WTC11 (cell line): ENCODE data around the gene XPOT. TPM values are rescaled to one million over a fixed set of nuclear protein-coding genes. Genes with fewer than 3 reads are reported as not detected.

ENCODE experiments used
- ATAC-seq: fragments of 200-7000 bp; cut with Tn5 transposase; 2 replicates; pipeline ENCODE4 v1.10.0; 2021; ENCODE audit warnings: mild to moderate bottlenecking, moderate library complexity
- CTCF ChIA-PET: fragments of 300-600 bp; sonication (Branson Sonifier 250); formaldehyde crosslinking; loops from one replicate; lab custom pipeline; 2021; ENCODE audit warnings: antibody characterized with exemption; lab: Charles Lee
- POLR2A ChIA-PET: fragments of 350-600 bp; sonication (Branson Sonifier 250); formaldehyde crosslinking; loops from one replicate; lab custom pipeline; 2021; ENCODE audit warnings: antibody characterized with exemption; lab: Charles Lee
- DNase-seq: peaks from one replicate; pipeline ENCODE4 v3.0.0; 2021; ENCODE audit warnings: low spot score
- H3K27ac Mint-ChIP-seq: 2 replicates; pipeline ENCODE4 v1.8.0; 2021; ENCODE audit warnings: mixed read lengths
- H3K27me3 Mint-ChIP-seq: 2 replicates; pipeline ENCODE4 v1.8.0; 2021; ENCODE audit warnings: low read depth, mild to moderate bottlenecking, moderate library complexity, mixed read lengths
- H3K36me3 Mint-ChIP-seq: 2 replicates; pipeline ENCODE4 v1.8.0; 2021; ENCODE audit warnings: mixed read lengths
- H3K4me1 Mint-ChIP-seq: 2 replicates; pipeline ENCODE4 v1.8.0; 2022; ENCODE audit warnings: mixed read lengths
- H3K4me3 Mint-ChIP-seq: 2 replicates; pipeline ENCODE4 v1.8.0; 2021; ENCODE audit warnings: mild to moderate bottlenecking, moderate library complexity, mixed read lengths
- H3K9me3 Mint-ChIP-seq: 2 replicates; pipeline ENCODE4 v1.8.0; 2021; ENCODE audit warnings: mixed read lengths
- ARID4B ChIP-seq: sonication (generic); formaldehyde crosslinking; IDR thresholded peaks from 2 replicates; pipeline ENCODE4 v1.8.0; 2023; ENCODE audit warnings: missing genetic modification reagents, mild to moderate bottlenecking, borderline replicate concordance
- ATF1 ChIP-seq: sonication (generic); formaldehyde crosslinking; IDR thresholded peaks from 2 replicates; pipeline ENCODE4 v1.8.1; 2023; ENCODE audit warnings: mild to moderate bottlenecking, moderate library complexity, missing genetic modification reagents
- CBFB ChIP-seq: sonication (generic); formaldehyde crosslinking; IDR thresholded peaks from 2 replicates; pipeline ENCODE4 v1.8.1; 2022; ENCODE audit warnings: mild to moderate bottlenecking, low read depth, missing genetic modification reagents
- CREB1 ChIP-seq: sonication (generic); formaldehyde crosslinking; IDR thresholded peaks from 2 replicates; pipeline ENCODE4 v1.8.0; 2023; ENCODE audit warnings: mild to moderate bottlenecking, missing genetic modification reagents
- CREM ChIP-seq: sonication (generic); formaldehyde crosslinking; IDR thresholded peaks from 2 replicates; pipeline ENCODE4 v1.8.1; 2022; ENCODE audit warnings: mild to moderate bottlenecking, missing genetic modification reagents, moderate library complexity
- GABPB1 ChIP-seq: sonication (generic); formaldehyde crosslinking; IDR thresholded peaks from 2 replicates; pipeline ENCODE4 v1.8.1; 2023; ENCODE audit warnings: mild to moderate bottlenecking, missing genetic modification reagents
- HMGXB4 ChIP-seq: sonication (generic); formaldehyde crosslinking; IDR thresholded peaks from 2 replicates; pipeline ENCODE4 v1.8.1; 2023; ENCODE audit warnings: mild to moderate bottlenecking, moderate library complexity, missing genetic modification reagents
- NR1H2 ChIP-seq: sonication (generic); formaldehyde crosslinking; IDR thresholded peaks from 2 replicates; pipeline ENCODE4 v1.9.0; 2021; ENCODE audit warnings: mild to moderate bottlenecking, moderate library complexity, missing genetic modification reagents
- RELA ChIP-seq: sonication (generic); formaldehyde crosslinking; IDR thresholded peaks from 2 replicates; pipeline ENCODE4 v1.8.1; 2022; ENCODE audit warnings: missing genetic modification reagents, mild to moderate bottlenecking, borderline replicate concordance
- SMAD4 ChIP-seq: sonication (generic); formaldehyde crosslinking; IDR thresholded peaks from 2 replicates; pipeline ENCODE4 v1.8.0; 2022; ENCODE audit warnings: mild to moderate bottlenecking, missing genetic modification reagents
- TEAD1 ChIP-seq: sonication (generic); formaldehyde crosslinking; IDR thresholded peaks from 2 replicates; pipeline ENCODE4 v1.8.0; 2022; ENCODE audit warnings: mild to moderate bottlenecking, missing genetic modification reagents
- ZNF232 ChIP-seq: sonication (generic); formaldehyde crosslinking; IDR thresholded peaks from 2 replicates; pipeline ENCODE4 v1.8.0; 2022; ENCODE audit warnings: mild to moderate bottlenecking, missing genetic modification reagents
- ZNF396 ChIP-seq: fragments of 250-450 bp; sonication (Bioruptor Pico); IDR thresholded peaks from 2 replicates; pipeline ENCODE4 v1.8.0; 2021; ENCODE audit warnings: mild to moderate bottlenecking, moderate library complexity, borderline replicate concordance
- ZNF416 ChIP-seq: fragments of 250-450 bp; sonication (Bioruptor Pico); IDR thresholded peaks from 2 replicates; pipeline ENCODE4 v1.9.0; 2021; ENCODE audit warnings: mild to moderate bottlenecking, inconsistent platforms
- total RNA-seq: library from RNA; stranded (reverse); gene quantifications from 3 replicates; pipeline ENCODE4 v1.2.3, GENCODE V29; 2021
- TF ChIP-seq, protein P1 (sequence below): fragments of 250-450 bp; sonication (Bioruptor Pico); IDR thresholded peaks from 2 replicates; pipeline ENCODE4 v1.9.0; 2021; ENCODE audit warnings: mild to moderate bottlenecking
- TF ChIP-seq, protein P2 (sequence below): fragments of 250-450 bp; sonication (Bioruptor Pico); IDR thresholded peaks from 2 replicates; pipeline ENCODE4 v1.9.0; 2021; ENCODE audit warnings: mild to moderate bottlenecking, borderline replicate concordance

Gene XPOT
- total RNA-seq, 1 experiment from 2014 or later = 134 TPM

- H3K4me1 Mint-ChIP-seq = no peaks in the 10 kb centered on the region
- ChIA-PET CTCF (no interaction called here), POLR2A (no interaction called here)
- H3K9me3 Mint-ChIP-seq = no peaks in the 10 kb centered on the region
- peaks cover 45% of the 10 kb centered on the region for H3K36me3 Mint-ChIP-seq
- no peak for TF ChIP-seq GABPB1 (CRISPR knock-in tag)
- no peak for TF ChIP-seq ATF1 (CRISPR knock-in tag)
- no peak for ATAC-seq
- no peak for DNase-seq
- H3K27ac Mint-ChIP-seq = no peak overlapping the region
- H3K27me3 Mint-ChIP-seq = no peaks in the 10 kb centered on the region
- H3K4me3 Mint-ChIP-seq = no peak overlapping the region
Measured at GRCh38 chr12:64466178-64466577, 62.0 kb downstream of the XPOT start.

GRCh38 chr12:64468966-64469365 lies 64.8 kb downstream of the XPOT start:
- CTCF ChIA-PET = interaction anchor here (0.7 kb wide), 1 partner anchor 14 kb away, joined by 3 read pairs; no protein-coding TSS in a partner anchor

GRCh38 chr12:64469455-64470142 lies 65.4 kb downstream of the XPOT start:
- Mint-ChIP-seq H3K4me3 (no peak overlapping the region), H3K27me3 (no peaks in the 10 kb centered on the region), H3K27ac (no peak overlapping the region), H3K9me3 (0 out of 2 replicates have a peak, but pooled peaks cover 2% of the 10 kb centered on the region), H3K36me3 (peaks cover 45% of the 10 kb centered on the region), H3K4me1 (no peaks in the 10 kb centered on the region)
- ChIA-PET CTCF (interaction anchor here (0.7 kb wide), 1 partner anchor 15 kb away, joined by 3 read pairs; no protein-coding TSS in a partner anchor), POLR2A (no interaction called here)
- no peak for DNase-seq
- ATAC-seq = no peak
- TF ChIP-seq ZNF396 (CRISPR knock-in tag) = no peak
- TF ChIP-seq HMGXB4 (CRISPR knock-in tag) = no peak
- TF ChIP-seq, protein P1, sequence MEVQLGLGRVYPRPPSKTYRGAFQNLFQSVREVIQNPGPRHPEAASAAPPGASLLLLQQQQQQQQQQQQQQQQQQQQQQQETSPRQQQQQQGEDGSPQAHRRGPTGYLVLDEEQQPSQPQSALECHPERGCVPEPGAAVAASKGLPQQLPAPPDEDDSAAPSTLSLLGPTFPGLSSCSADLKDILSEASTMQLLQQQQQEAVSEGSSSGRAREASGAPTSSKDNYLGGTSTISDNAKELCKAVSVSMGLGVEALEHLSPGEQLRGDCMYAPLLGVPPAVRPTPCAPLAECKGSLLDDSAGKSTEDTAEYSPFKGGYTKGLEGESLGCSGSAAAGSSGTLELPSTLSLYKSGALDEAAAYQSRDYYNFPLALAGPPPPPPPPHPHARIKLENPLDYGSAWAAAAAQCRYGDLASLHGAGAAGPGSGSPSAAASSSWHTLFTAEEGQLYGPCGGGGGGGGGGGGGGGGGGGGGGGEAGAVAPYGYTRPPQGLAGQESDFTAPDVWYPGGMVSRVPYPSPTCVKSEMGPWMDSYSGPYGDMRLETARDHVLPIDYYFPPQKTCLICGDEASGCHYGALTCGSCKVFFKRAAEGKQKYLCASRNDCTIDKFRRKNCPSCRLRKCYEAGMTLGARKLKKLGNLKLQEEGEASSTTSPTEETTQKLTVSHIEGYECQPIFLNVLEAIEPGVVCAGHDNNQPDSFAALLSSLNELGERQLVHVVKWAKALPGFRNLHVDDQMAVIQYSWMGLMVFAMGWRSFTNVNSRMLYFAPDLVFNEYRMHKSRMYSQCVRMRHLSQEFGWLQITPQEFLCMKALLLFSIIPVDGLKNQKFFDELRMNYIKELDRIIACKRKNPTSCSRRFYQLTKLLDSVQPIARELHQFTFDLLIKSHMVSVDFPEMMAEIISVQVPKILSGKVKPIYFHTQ (CRISPR knock-in tag) = no peak
- TF ChIP-seq, protein P2, sequence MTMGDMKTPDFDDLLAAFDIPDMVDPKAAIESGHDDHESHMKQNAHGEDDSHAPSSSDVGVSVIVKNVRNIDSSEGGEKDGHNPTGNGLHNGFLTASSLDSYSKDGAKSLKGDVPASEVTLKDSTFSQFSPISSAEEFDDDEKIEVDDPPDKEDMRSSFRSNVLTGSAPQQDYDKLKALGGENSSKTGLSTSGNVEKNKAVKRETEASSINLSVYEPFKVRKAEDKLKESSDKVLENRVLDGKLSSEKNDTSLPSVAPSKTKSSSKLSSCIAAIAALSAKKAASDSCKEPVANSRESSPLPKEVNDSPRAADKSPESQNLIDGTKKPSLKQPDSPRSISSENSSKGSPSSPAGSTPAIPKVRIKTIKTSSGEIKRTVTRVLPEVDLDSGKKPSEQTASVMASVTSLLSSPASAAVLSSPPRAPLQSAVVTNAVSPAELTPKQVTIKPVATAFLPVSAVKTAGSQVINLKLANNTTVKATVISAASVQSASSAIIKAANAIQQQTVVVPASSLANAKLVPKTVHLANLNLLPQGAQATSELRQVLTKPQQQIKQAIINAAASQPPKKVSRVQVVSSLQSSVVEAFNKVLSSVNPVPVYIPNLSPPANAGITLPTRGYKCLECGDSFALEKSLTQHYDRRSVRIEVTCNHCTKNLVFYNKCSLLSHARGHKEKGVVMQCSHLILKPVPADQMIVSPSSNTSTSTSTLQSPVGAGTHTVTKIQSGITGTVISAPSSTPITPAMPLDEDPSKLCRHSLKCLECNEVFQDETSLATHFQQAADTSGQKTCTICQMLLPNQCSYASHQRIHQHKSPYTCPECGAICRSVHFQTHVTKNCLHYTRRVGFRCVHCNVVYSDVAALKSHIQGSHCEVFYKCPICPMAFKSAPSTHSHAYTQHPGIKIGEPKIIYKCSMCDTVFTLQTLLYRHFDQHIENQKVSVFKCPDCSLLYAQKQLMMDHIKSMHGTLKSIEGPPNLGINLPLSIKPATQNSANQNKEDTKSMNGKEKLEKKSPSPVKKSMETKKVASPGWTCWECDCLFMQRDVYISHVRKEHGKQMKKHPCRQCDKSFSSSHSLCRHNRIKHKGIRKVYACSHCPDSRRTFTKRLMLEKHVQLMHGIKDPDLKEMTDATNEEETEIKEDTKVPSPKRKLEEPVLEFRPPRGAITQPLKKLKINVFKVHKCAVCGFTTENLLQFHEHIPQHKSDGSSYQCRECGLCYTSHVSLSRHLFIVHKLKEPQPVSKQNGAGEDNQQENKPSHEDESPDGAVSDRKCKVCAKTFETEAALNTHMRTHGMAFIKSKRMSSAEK (CRISPR knock-in tag) = no peak
- TF ChIP-seq RELA (CRISPR knock-in tag) = no peak
- no peak for TF ChIP-seq CREB1 (CRISPR knock-in tag)
- TF ChIP-seq CBFB (CRISPR knock-in tag) = no peak
- TF ChIP-seq ZNF232 = no peak
- no peak for TF ChIP-seq SMAD4
- no peak for TF ChIP-seq ZNF416
- TF ChIP-seq NR1H2 = no peak
- TF ChIP-seq CREM (CRISPR knock-in tag) = no peak
- TF ChIP-seq ARID4B (CRISPR knock-in tag) = no peak
- TF ChIP-seq TEAD1 (CRISPR knock-in tag) = no peak

More at GRCh38 chr12:64468966-64469365, 64.8 kb downstream of the XPOT start:
- POLR2A ChIA-PET = no interaction called here
- Mint-ChIP-seq H3K4me1 (no peaks in the 10 kb centered on the region), H3K9me3 (no peaks in the 10 kb centered on the region), H3K4me3 (no peak overlapping the region), H3K27ac (no peak overlapping the region), H3K36me3 (peaks cover 43% of the 10 kb centered on the region), H3K27me3 (no peaks in the 10 kb centered on the region)
- DNase-seq (no peak), ATAC-seq (no peak)
- TF ChIP-seq CREM (CRISPR knock-in tag) = no peak
